ENCODE measurements around the gene PPM1J.
A peak's percentile ranks its signal among the peaks of the same experiment; 100 is the strongest.

PPM1J gene

DNA sequence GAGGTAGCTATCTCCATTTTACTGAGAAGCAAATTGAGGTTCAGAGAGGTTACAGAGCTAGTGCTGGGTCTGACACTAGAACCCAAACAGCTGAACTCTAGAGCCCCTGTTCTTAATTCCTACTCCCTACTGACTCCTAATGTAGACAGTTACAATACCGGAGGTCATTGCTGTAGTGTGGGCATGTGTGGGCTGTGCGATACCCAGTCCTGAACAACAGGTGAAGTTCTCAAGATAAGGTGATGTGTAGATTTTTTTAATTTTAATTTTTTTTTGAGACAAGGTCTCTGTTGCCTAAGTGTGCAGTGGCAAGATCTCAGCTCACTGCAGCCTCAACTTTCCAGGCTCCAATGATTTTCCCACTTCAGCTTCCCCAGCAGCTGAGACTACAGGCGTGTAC lies 6.6 kb downstream of the PPM1J start:
- no peaks in the 10 kb centered on the region for H3K36me3 ChIP-seq
- DNase-seq: no peak
- TF ChIP-seq, protein P1, sequence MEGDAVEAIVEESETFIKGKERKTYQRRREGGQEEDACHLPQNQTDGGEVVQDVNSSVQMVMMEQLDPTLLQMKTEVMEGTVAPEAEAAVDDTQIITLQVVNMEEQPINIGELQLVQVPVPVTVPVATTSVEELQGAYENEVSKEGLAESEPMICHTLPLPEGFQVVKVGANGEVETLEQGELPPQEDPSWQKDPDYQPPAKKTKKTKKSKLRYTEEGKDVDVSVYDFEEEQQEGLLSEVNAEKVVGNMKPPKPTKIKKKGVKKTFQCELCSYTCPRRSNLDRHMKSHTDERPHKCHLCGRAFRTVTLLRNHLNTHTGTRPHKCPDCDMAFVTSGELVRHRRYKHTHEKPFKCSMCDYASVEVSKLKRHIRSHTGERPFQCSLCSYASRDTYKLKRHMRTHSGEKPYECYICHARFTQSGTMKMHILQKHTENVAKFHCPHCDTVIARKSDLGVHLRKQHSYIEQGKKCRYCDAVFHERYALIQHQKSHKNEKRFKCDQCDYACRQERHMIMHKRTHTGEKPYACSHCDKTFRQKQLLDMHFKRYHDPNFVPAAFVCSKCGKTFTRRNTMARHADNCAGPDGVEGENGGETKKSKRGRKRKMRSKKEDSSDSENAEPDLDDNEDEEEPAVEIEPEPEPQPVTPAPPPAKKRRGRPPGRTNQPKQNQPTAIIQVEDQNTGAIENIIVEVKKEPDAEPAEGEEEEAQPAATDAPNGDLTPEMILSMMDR (IDR thresholded peaks at IDR 0.05; ENCODE audit: low read depth, low read length): no peak
- H3K27ac ChIP-seq: no peak overlapping the region
- no peaks in the 10 kb centered on the region for H3K27me3 ChIP-seq (ENCODE audit: insufficient read depth, low read depth, severe bottlenecking)
- H3K4me3 ChIP-seq (ENCODE audit: low read depth, low read length): no peak overlapping the region
- no peaks in the 10 kb centered on the region for H3K9me3 ChIP-seq (ENCODE audit: severe bottlenecking)

DNA sequence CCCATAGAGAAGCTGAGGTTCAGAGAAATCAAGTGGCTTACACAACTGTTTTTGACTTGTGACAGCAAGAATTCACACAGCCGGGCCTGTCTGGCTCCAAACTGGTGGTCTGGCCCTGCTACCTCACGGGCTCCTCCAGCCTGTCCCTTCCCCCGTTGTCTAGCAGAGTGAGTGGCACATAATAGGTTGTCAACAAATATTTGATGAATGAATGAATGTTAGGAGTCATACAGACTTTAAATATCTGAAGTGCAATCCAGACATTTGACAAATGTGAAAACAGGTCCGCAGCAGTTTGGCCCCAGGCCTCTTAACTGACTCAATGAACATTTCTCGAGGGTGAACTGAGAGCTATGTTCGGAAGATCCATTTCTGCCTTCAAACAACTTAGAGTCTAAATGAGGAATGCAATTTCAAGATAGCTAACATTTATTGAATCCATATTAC lies 7.1 kb downstream of the PPM1J start:
- Histone ChIP-seq H3K4me3 (ENCODE audit: low read depth, low read length) (no peak overlapping the region), H3K9me3 (ENCODE audit: severe bottlenecking) (no peaks in the 10 kb centered on the region), H3K27ac (no peak overlapping the region), H3K36me3 (no peaks in the 10 kb centered on the region), H3K27me3 (ENCODE audit: insufficient read depth, low read depth, severe bottlenecking) (no peaks in the 10 kb centered on the region)
- TF ChIP-seq, protein P1 (IDR thresholded peaks at IDR 0.05; ENCODE audit: low read depth, low read length): no peak
- no peak for DNase-seq

DNA sequence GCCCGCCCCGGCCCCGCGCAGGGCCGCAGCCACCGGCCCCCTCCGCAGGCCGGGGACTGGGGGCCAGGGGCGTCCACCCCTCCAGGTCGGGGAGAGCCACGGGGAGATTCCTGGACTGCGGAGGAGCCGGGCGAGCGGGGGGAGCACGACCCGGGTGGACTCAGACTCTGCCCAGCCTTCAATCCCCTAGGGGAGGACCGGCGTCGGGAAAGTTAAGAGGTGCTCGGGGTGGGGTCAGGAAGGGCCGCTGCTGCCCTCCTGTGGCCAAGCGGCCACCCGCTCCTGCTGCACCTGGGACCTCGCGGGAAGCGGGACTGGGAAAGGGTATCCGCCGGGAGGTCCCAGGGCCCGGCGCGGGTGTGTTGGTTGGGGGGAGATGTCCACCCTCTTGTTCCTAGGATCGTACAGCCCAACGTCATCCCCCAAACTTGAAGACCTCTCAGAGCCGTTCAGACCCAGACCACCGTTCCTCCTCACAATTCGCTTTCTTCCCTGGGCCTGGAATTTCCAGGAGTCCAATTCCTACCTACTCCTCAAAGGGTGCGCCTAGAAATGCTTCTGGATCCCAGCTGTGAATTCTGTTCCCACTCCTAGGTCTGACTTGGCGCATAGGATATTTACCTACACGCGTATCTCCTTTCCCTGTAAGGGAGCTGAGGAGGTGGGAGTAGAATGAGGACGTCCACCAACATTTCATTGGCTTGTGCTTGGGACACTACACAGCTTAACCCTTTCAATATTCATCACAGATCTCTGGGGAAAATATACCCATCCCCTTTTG lies 7.7 kb downstream of the PPM1J start:
- H3K27me3 ChIP-seq (ENCODE audit: insufficient read depth, low read depth, severe bottlenecking): no peaks in the 10 kb centered on the region
- H3K4me3 ChIP-seq (ENCODE audit: low read depth, low read length): peak overlapping the region; percentile 69
- peak; percentile 90 for DNase-seq
- no peaks in the 10 kb centered on the region for H3K9me3 ChIP-seq (ENCODE audit: severe bottlenecking)
- TF ChIP-seq, protein P1 (IDR thresholded peaks at IDR 0.05; ENCODE audit: low read depth, low read length): peak; percentile 92
- peak overlapping the region; percentile 75 for H3K27ac ChIP-seq
- no peaks in the 10 kb centered on the region for H3K36me3 ChIP-seq

DNA sequence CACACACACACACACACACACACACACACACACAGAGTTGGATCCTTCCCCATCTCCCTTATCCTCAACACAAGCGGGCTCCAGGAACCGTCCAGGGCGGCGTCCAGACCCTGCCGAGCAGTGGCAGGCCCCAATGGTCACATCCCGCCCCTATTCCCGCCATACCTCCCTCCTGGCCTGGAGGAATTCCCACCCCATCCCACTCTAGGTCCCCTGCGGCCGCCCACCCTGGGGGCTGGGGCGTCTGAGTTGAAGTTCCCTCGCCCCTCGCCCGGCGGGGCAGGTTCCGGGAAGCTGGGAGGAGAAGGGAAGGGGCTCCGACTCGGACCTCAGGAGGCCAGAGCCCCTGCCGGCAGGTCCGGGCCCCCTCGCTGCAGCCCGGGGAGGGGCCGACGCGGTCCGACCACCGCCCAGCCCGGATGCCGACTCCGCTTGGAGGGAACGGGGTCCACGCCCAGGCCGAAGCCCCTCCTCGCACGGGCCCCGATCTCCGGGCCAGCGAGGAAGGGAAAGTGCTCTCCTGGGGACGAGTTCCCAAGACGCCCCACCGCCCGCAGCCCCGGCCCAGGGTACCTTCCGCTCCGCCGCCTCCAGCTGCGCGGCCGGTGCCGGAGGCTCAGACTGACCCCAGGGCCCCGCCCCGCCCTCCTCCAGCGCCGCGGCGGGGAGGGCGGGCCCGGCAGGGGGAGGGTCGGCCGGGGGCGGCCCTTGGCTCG lies 8.5 kb downstream of the PPM1J start, which contains the start of gene RHOC:
Gene RHOC, minus strand, starts transcription at position 623 of the 716 bp plus-strand sequence. CDS start 3,328 bp downstream, outside the sequence.
- Histone ChIP-seq H3K27ac (peak within 1 kb of the TSS; percentile 75), H3K27me3 (ENCODE audit: insufficient read depth, low read depth, severe bottlenecking) (no peaks in the 10 kb centered on the region), H3K4me3 (ENCODE audit: low read depth, low read length) (peak within 1 kb of the TSS; percentile 69), H3K36me3 (peaks cover 2% of the 10 kb centered on the region; the same call in 1 of the 2 replicates), H3K9me3 (ENCODE audit: severe bottlenecking) (no peaks in the 10 kb centered on the region)
- TF ChIP-seq, protein P1 (IDR thresholded peaks at IDR 0.05; ENCODE audit: low read depth, low read length): no peak
- DNase-seq: peak; percentile 62

DNA sequence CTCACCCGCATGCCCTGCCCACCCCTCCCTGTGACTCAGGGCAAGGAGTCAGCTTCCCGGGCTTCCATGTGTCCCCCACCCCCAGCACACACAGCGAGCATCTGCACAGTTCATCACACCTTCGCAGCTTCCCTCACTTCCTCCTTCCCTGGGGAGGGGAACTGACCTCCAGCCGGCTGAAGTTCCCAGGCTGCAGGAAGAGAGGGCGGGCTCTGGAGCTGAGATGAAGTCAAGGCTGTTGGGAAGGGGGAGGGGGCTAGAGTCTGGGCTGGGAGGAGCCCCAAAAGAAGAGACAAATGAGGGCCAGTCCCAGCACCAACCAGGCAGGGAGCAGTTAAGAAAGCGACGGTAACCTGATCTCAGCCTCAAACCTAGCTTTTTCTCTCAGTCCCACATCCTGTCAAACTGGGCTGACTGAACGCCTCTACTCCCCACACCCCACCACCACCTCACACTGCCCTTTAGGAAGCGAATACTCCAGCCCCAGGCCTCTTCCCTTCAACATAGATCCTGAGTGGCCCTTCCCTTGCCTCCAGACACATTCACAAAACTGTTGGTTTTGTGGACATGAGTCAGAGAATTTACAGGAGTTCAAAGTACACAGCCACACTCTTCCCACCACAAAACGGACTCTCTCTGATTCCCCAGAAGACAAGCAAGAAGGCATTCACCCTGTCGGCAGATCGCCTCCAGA lies 10.1 kb downstream of the PPM1J start:
- peak; percentile 88 for DNase-seq
- Histone ChIP-seq H3K9me3 (ENCODE audit: severe bottlenecking) (no peaks in the 10 kb centered on the region), H3K36me3 (peaks cover 18% of the 10 kb centered on the region), H3K27ac (peak overlapping the region; percentile 52), H3K27me3 (ENCODE audit: insufficient read depth, low read depth, severe bottlenecking) (no peaks in the 10 kb centered on the region), H3K4me3 (ENCODE audit: low read depth, low read length) (peak overlapping the region; percentile 4; the same call in 1 of the 2 replicates)
- TF ChIP-seq, protein P1 (IDR thresholded peaks at IDR 0.05; ENCODE audit: low read depth, low read length): no peak

Data from WERI-Rb-1 (cell line).